ENCODE measurements around the gene PCDHB13.
A peak's percentile ranks its signal among the peaks of the same experiment; 100 is the strongest.
"Not testable (repeated sequence)": the region's sequence is repeated elsewhere in the genome, so short reads cannot be mapped to it uniquely, and the experiment has no call there.

PCDHB13 gene

DNA sequence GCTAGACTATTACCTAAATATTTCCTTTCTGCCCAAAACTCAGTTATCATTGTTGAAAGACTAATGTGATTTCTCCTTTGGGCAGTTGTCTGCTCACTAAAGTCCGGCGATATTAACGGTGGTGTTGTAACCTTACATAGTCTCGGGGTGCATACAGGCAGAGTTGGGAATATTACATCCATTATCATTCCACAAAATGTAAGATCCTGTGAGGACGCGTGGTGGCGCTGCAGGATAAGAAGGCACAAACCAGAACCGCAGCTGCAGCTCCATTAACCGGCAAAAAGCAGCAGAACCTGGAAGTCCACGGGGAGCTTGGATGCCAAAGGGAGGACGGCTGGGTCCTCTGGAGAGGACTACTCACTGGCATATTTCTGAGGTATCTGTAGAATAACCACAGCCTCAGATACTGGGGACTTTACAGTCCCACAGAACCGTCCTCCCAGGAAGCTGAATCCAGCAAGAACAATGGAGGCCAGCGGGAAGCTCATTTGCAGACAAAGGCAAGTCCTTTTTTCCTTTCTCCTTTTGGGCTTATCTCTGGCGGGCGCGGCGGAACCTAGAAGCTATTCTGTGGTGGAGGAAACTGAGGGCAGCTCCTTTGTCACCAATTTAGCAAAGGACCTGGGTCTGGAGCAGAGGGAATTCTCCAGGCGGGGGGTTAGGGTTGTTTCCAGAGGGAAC is at the start of gene PCDHB13:
Gene PCDHB13, plus strand, starts transcription at position 264 of the 684 bp plus-strand sequence. Its CDS starts 205 bp downstream, at position 469.
- TF ChIP-seq, protein P1, sequence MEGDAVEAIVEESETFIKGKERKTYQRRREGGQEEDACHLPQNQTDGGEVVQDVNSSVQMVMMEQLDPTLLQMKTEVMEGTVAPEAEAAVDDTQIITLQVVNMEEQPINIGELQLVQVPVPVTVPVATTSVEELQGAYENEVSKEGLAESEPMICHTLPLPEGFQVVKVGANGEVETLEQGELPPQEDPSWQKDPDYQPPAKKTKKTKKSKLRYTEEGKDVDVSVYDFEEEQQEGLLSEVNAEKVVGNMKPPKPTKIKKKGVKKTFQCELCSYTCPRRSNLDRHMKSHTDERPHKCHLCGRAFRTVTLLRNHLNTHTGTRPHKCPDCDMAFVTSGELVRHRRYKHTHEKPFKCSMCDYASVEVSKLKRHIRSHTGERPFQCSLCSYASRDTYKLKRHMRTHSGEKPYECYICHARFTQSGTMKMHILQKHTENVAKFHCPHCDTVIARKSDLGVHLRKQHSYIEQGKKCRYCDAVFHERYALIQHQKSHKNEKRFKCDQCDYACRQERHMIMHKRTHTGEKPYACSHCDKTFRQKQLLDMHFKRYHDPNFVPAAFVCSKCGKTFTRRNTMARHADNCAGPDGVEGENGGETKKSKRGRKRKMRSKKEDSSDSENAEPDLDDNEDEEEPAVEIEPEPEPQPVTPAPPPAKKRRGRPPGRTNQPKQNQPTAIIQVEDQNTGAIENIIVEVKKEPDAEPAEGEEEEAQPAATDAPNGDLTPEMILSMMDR (IDR thresholded peaks at IDR 0.05; ENCODE audit: insufficient read depth, low read depth, low read length, missing control alignments), result peak; percentile 19
- not testable (repeated sequence) for H3K4me3 ChIP-seq (ENCODE audit: low read length)
- peak; percentile 17 for DNase-seq (ENCODE audit: low read depth)

DNA sequence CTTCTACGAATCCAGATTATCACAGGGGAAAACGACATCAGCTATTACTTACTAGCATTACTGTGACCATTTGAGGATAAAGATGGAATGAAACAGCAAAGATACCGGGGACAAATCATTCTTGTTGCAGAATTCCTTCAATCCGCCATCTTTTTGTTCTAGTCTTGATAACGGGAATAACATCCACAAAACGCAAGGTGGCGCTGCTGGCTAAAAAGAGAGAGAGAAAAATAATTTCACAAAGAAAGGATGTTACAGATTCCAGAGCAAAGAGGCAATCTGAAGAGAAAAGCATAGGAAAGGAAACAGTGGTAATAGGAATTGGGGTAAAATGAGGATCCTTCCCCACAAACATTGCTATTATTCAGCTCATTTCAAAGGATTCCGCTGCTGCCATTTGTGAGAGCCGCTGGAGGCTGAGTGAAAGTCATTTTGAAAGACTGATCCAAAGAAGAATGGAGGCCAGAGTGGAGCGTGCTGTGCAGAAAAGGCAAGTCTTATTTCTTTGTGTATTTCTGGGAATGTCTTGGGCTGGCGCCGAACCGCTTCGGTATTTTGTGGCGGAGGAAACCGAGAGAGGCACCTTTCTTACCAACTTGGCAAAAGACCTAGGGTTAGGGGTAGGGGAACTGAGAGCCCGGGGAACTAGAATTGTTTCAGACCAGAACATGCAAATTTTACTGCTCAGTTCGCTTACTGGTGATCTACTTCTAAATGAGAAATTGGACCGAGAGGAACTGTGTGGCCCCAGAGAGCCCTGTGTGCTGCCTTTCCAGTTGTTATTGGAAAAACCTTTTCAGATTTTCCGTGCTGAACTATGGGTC is 41.1 kb upstream of the PCDHB13 start, which contains the start of gene PCDHB7:
Gene PCDHB7, plus strand, starts transcription at position 264 of the 824 bp plus-strand sequence. Its CDS starts 192 bp downstream, at position 456.
- TF ChIP-seq, protein P1 (IDR thresholded peaks at IDR 0.05; ENCODE audit: insufficient read depth, low read depth, low read length, missing control alignments), result peak; percentile 33
- H3K4me3 ChIP-seq (ENCODE audit: low read length), result no peak within 1 kb of the TSS
- peak; percentile 11 for DNase-seq (ENCODE audit: low read depth)

DNA sequence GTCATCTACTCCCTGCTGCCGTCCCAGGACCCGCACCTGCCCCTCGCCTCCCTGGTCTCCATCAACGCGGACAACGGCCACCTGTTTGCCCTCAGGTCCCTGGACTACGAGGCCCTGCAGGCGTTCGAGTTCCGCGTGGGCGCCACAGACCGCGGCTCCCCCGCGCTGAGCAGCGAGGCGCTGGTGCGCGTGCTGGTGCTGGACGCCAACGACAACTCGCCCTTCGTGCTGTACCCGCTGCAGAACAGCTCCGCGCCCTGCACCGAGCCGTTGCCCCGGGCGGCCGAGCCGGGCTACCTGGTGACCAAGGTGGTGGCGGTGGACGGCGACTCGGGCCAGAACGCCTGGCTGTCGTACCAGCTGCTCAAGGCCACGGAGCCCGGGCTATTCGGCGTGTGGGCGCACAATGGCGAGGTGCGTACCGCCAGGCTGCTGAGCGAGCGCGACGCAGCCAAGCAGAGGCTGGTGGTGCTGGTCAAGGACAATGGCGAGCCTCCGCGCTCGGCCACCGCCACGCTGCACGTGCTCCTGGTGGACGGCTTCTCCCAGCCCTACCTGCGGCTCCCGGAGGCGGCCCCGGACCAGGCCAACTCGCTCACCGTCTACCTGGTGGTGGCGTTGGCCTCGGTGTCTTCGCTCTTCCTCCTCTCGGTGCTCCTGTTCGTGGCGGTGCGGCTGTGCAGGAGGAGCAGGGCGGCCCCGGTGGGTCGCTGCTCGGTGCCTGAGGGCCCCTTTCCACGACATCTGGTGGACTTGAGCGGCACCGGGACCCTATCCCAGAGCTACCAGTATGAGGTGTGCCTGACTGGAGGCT is 39.2 kb upstream of the PCDHB13 start:
- H3K4me3 ChIP-seq (ENCODE audit: low read length); DNase-seq (ENCODE audit: low read depth): not testable (repeated sequence)

DNA sequence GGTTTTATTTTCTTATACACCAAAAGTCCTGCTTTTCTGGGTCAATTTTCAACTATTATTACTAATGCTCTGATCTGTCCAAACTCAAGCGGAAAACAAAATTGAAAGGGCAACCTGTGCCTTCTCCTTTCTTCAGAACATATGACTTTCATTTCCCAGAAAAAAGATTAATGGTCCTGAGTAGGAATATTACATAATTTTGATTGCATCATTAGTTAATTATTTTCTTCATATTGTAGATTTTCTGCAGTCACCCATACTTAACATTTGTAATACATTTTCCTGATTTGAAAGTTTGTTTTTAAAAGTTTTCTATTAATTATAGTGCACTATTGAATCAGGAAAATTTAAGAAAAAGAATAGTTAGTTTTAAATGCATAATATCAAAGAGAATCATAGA is 37.8 kb upstream of the PCDHB13 start:
- DNase-seq (ENCODE audit: low read depth), result no peak
- no peak overlapping the region for H3K4me3 ChIP-seq (ENCODE audit: low read length)
- TF ChIP-seq, protein P1 (IDR thresholded peaks at IDR 0.05; ENCODE audit: insufficient read depth, low read depth, low read length, missing control alignments), result no peak

DNA sequence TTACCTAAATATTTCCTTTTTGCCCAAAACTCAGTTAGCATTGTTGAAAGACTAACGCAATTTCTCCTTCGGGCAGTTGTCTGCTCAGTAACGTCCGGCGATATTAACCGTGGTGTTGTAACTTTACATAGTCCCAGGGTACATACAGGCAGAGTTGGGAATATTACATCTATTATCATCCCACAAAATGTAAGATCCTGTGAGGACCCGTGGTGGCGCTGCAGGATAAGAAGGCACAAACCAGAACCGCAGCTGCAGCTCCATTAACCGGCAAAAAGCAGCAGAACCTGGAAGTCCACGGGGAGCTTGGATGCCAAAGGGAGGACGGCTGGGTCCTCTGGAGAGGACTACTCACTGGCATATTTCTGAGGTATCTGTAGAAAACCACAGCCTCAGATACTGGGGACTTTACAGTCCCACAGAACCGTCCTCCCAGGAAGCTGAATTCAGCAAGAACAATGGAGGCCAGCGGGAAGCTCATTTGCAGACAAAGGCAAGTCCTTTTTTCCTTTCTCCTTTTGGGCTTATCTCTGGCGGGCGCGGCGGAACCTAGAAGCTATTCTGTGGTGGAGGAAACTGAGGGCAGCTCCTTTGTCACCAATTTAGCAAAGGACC is 36.0 kb upstream of the PCDHB13 start, which contains the start of gene PCDHB8:
Gene PCDHB8, plus strand, starts transcription at position 214 of the 615 bp plus-strand sequence. Its CDS starts 245 bp downstream, at position 459.
- not testable (repeated sequence) for DNase-seq (ENCODE audit: low read depth)

DNA sequence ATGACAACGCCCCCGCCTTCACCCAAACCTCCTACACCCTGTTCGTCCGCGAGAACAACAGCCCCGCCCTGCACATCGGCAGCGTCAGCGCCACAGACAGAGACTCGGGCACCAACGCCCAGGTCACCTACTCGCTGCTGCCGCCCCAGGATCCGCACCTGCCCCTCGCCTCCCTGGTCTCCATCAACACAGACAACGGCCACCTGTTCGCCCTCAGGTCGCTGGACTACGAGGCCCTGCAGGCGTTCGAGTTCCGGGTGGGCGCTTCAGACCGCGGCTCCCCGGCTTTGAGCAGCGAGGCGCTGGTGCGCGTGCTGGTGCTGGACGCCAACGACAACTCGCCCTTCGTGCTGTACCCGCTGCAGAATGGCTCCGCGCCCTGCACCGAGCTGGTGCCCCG is 34.3 kb upstream of the PCDHB13 start:
- DNase-seq (ENCODE audit: low read depth); H3K4me3 ChIP-seq (ENCODE audit: low read length): not testable (repeated sequence)

More for the DNA sequence above, 36.0 kb upstream of the PCDHB13 start, which contains the start of gene PCDHB8:
- H3K4me3 ChIP-seq (ENCODE audit: low read length), result not testable (repeated sequence)

DNA sequence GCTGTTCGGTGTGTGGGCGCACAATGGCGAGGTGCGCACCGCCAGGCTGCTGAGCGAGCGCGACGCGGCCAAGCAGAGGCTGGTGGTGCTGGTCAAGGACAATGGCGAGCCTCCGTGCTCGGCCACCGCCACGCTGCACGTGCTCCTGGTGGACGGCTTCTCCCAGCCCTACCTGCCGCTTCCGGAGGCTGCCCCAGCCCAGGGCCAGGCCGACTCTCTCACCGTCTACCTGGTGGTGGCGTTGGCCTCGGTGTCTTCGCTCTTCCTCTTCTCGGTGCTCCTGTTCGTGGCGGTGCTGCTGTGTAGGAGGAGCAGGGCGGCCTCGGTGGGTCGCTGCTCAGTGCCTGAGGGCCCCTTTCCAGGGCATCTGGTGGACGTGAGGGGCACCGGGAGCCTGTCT is 33.8 kb upstream of the PCDHB13 start:
- not testable (repeated sequence) for H3K4me3 ChIP-seq (ENCODE audit: low read length); DNase-seq (ENCODE audit: low read depth)

DNA sequence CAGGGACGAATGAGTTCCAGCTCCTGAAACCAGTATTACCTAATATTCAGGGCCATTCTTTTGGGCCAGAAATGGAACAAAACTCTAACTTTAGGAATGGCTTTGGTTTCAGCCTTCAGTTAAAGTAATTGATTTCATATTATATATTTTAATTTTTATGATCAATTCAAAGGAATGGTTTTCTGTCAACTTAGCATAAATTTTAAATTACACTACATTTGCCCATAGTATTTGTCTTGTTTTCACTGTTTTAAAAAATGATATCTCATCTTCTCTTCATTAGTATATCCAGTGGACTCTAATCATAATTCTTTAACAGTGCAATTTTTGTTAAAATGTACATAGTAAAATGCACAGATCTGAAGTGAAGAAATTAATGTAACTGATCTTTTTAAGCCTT is 33.4 kb upstream of the PCDHB13 start:
- TF ChIP-seq, protein P1 (IDR thresholded peaks at IDR 0.05; ENCODE audit: insufficient read depth, low read depth, low read length, missing control alignments), result no peak
- no peak for DNase-seq (ENCODE audit: low read depth)
- no peak overlapping the region for H3K4me3 ChIP-seq (ENCODE audit: low read length)

All from epithelial cell of esophagus (primary cell).